H9 (cell line): ENCODE measurements around the gene JADE2. TPM values are rescaled to one million over a fixed set of nuclear protein-coding genes. Genes with fewer than 3 reads are reported as not detected.

Source experiments
- DNase-seq: peaks from one replicate; pipeline ENCODE4 v3.0.0-alpha.2; 2017
- H2AFZ ChIP-seq: one replicate; pipeline ENCODE4 v1.6.1; 2013; ENCODE audit warnings: mild to moderate bottlenecking, low read length, control low read depth, moderate library complexity
- H2AK5ac ChIP-seq: 2 replicates; pipeline ENCODE4 v1.6.1; 2013; ENCODE audit warnings: low read length, control low read depth, mixed read lengths; ENCODE audit not compliant: insufficient read length
- H2BK120ac ChIP-seq: one replicate; pipeline ENCODE4 v1.6.1; 2013; ENCODE audit warnings: low read depth, mild to moderate bottlenecking, low read length, control low read depth, inconsistent platforms; ENCODE audit not compliant: poor library complexity, severe bottlenecking
- H2BK12ac ChIP-seq: 2 replicates; pipeline ENCODE4 v1.6.1; 2013; ENCODE audit warnings: low read length, control low read depth, mixed read lengths, low read depth; ENCODE audit not compliant: insufficient read length
- H2BK15ac ChIP-seq: 2 replicates; pipeline ENCODE4 v1.6.1; 2013; ENCODE audit warnings: low read depth, low read length, control low read depth
- H2BK20ac ChIP-seq: one replicate; pipeline ENCODE4 v1.6.1; 2013; ENCODE audit warnings: low read depth, mild to moderate bottlenecking, low read length, control low read depth, inconsistent platforms; ENCODE audit not compliant: poor library complexity, severe bottlenecking
- H2BK5ac ChIP-seq: 2 replicates; pipeline ENCODE4 v1.6.1; 2013; ENCODE audit warnings: low read length, control low read depth, mixed read lengths; ENCODE audit not compliant: insufficient read length
- H3K14ac ChIP-seq: 2 replicates; pipeline ENCODE4 v1.6.1; 2013; ENCODE audit warnings: low read length, control low read depth; ENCODE audit not compliant: insufficient read depth
- H3K18ac ChIP-seq: 2 replicates; pipeline ENCODE4 v1.6.1; 2013; ENCODE audit warnings: low read depth, mild to moderate bottlenecking, mixed read lengths, low read length, control low read depth; ENCODE audit not compliant: insufficient read length
- H3K23ac ChIP-seq: 2 replicates; pipeline ENCODE4 v1.6.1; 2013; ENCODE audit warnings: low read length, control low read depth, mixed read lengths, low read depth; ENCODE audit not compliant: insufficient read length
- H3K23me2 ChIP-seq: 2 replicates; pipeline ENCODE4 v1.6.1; 2013; ENCODE audit warnings: low read depth, mild to moderate bottlenecking, mixed read lengths, low read length, control low read depth; ENCODE audit not compliant: insufficient read length, poor library complexity, severe bottlenecking
- H3K27ac ChIP-seq: 2 replicates; pipeline ENCODE4 v1.5.1; 2013; ENCODE audit warnings: low read length, control low read depth, mixed read lengths, low read depth; ENCODE audit not compliant: insufficient read length
- H3K27me3 ChIP-seq: 2 replicates; pipeline ENCODE4 v1.6.1; 2013; ENCODE audit warnings: low read length, control low read depth, inconsistent platforms; ENCODE audit not compliant: insufficient read depth
- H3K4ac ChIP-seq: 2 replicates; pipeline ENCODE4 v1.6.1; 2013; ENCODE audit warnings: low read depth, mild to moderate bottlenecking, control low read depth, inconsistent platforms, low read length, moderate library complexity
- H3K4me1 ChIP-seq: 2 replicates; pipeline ENCODE4 v1.6.1; 2013; ENCODE audit warnings: low read length, control low read depth, inconsistent platforms; ENCODE audit not compliant: insufficient read depth
- H3K4me2 ChIP-seq: 2 replicates; pipeline ENCODE4 v1.6.1; 2013; ENCODE audit warnings: low read length, control low read depth, mixed read lengths; ENCODE audit not compliant: insufficient read length, insufficient read depth
- H3K56ac ChIP-seq: 2 replicates; pipeline ENCODE4 v1.6.1; 2013; ENCODE audit warnings: low read depth, mild to moderate bottlenecking, mixed read lengths, low read length, control low read depth; ENCODE audit not compliant: insufficient read length
- H3K79me1 ChIP-seq: 2 replicates; pipeline ENCODE4 v1.6.1; 2013; ENCODE audit warnings: low read depth, mild to moderate bottlenecking, moderate library complexity, low read length, control low read depth, inconsistent platforms; ENCODE audit not compliant: insufficient read depth, poor library complexity, severe bottlenecking
- H3K79me2 ChIP-seq: 2 replicates; pipeline ENCODE4 v1.6.1; 2013; ENCODE audit warnings: low read length, control low read depth, inconsistent platforms; ENCODE audit not compliant: insufficient read depth
- H3K9ac ChIP-seq: 2 replicates; pipeline ENCODE4 v1.6.1; 2013; ENCODE audit warnings: low read length, control low read depth, mixed read lengths; ENCODE audit not compliant: insufficient read length; ENCODE audit errors: extremely low read depth
- H3K9me3 ChIP-seq: one replicate; pipeline ENCODE4 v1.6.1; 2013; ENCODE audit warnings: low read depth, low read length, inconsistent platforms; ENCODE audit not compliant: control insufficient read depth
- H3T11ph ChIP-seq: one replicate; pipeline ENCODE4 v1.6.1; 2013; ENCODE audit warnings: mild to moderate bottlenecking, low read length, control low read depth, inconsistent platforms
- H4K20me1 ChIP-seq: one replicate; pipeline ENCODE4 v1.6.1; 2013; ENCODE audit not compliant: control insufficient read depth, insufficient read length, insufficient read depth
- H4K5ac ChIP-seq: 2 replicates; pipeline ENCODE4 v1.6.1; 2013; ENCODE audit warnings: low read depth, mild to moderate bottlenecking, mixed read lengths, low read length, control low read depth; ENCODE audit not compliant: insufficient read length
- H4K8ac ChIP-seq: replicated peaks from 2 replicates; pipeline ENCODE4 v1.6.1; 2013; ENCODE audit warnings: low read length, control low read depth, mixed read lengths, low read depth; ENCODE audit not compliant: insufficient read length
- H4K91ac ChIP-seq: 2 replicates; pipeline ENCODE4 v1.6.1; 2013; ENCODE audit warnings: low read depth, mild to moderate bottlenecking, moderate library complexity, mixed read lengths, low read length, control low read depth; ENCODE audit not compliant: insufficient read length
- H3K27ac Mint-ChIP-seq, 3 experiments: 2 replicates in 2 of 3; 3 replicates in 1 of 3; pipeline ENCODE4 v1.8.0; 2020 to 2021; ENCODE audit warnings: mixed read lengths in 3 of 3, mild to moderate bottlenecking in 1 of 3, moderate library complexity in 1 of 3
- H3K27me3 Mint-ChIP-seq: 2 replicates; pipeline ENCODE4 v1.8.0; 2021; ENCODE audit warnings: low read depth, mild to moderate bottlenecking, moderate library complexity, mixed read lengths
- H3K36me3 Mint-ChIP-seq, 3 experiments: 2 replicates in 2 of 3; 3 replicates in 1 of 3; pipeline ENCODE4 v1.8.0; 2020 to 2021; ENCODE audit warnings: low read depth in 3 of 3, mixed read lengths in 3 of 3; ENCODE audit not compliant: insufficient read depth in 1 of 3
- H3K4me1 Mint-ChIP-seq, 2 experiments: 2 replicates each; pipeline ENCODE4 v1.8.0; 2020; ENCODE audit warnings: mixed read lengths in 2 of 2
- H3K4me3 Mint-ChIP-seq, 2 experiments: 2 replicates in 1 of 2; 3 replicates in 1 of 2; pipeline ENCODE4 v1.8.0; 2020 to 2021; ENCODE audit warnings: mild to moderate bottlenecking in 2 of 2, mixed read lengths in 2 of 2, moderate library complexity in 1 of 2
- H3K9me3 Mint-ChIP-seq, 2 experiments: 2 replicates in 1 of 2; 3 replicates in 1 of 2; pipeline ENCODE4 v1.8.0; 2020; ENCODE audit warnings: mild to moderate bottlenecking in 2 of 2, mixed read lengths in 2 of 2, moderate library complexity in 1 of 2
- CTCF ChIP-seq: fragments of 200-600 bp; sonication (generic); conservative IDR thresholded peaks from 3 replicates; pipeline ENCODE4 v1.8.0; 2021; ENCODE audit warnings: antibody characterized with exemption, mild to moderate bottlenecking
- WGBS: extraction: QIAGEN DNeasy Blood & Tissue Kit; methylation state at CpG from one replicate; pipeline ENCODE4 v1.1.7; 2013; ENCODE audit warnings: missing lambda C conversion rate, low lambda C conversion rate, mixed read lengths; ENCODE audit not compliant: insufficient read length; ENCODE audit errors: extremely low coverage; 5-methylcytosine and 5-hydroxymethylcytosine counted together
- total RNA-seq: library from RNA; stranded (reverse); gene quantifications from 2 replicates; pipeline ENCODE4 v1.2.1, GENCODE V29; 2021

Gene JADE2
- total RNA-seq, 1 experiment from 2014 or later = 99.7 TPM

GRCh38 chr5:134550271-134551214 lies 25.1 kb downstream of the JADE2 start:
- no peaks in the 10 kb centered on the region for H3K9me3 ChIP-seq

More at GRCh38 chr5:134550271-134551214, 25.1 kb downstream of the JADE2 start:
- Histone ChIP-seq H3K4me1 (no peaks in the 10 kb centered on the region; the same call in 1 of the 2 replicates), H4K5ac (no peak overlapping the region), H3K56ac (no peak overlapping the region), H4K8ac (no peak overlapping the region), H2AFZ (no peak overlapping the region), H2BK12ac (no peak overlapping the region), H4K91ac (no peak overlapping the region), H2BK15ac (no peak overlapping the region), H2BK120ac (no peak overlapping the region), H2BK20ac (no peak overlapping the region), H3K79me2 (no peaks in the 10 kb centered on the region), H3K79me1 (no peaks in the 10 kb centered on the region), H3K23ac (no peak overlapping the region), H3K27ac (no peak overlapping the region), H3K14ac (no peak overlapping the region), H3T11ph (no peak overlapping the region), H3K23me2 (no peaks in the 10 kb centered on the region), H3K18ac (no peak overlapping the region), H3K27me3 (no peaks in the 10 kb centered on the region), H2BK5ac (no peak overlapping the region), H3K9ac (no peak overlapping the region), H4K20me1 (no peaks in the 10 kb centered on the region), H3K4ac (no peak overlapping the region), H3K4me2 (no peak overlapping the region), H2AK5ac (no peak overlapping the region)
- no CpG with 5 or more reads among the region's 13 CpGs for WGBS
- Mint-ChIP-seq H3K27ac (peak overlapping the region; percentile 74 to 89 (median 82); a peak in 5 of 7 replicates), H3K4me3 (no peak overlapping the region), H3K27me3 (peaks cover 1% of the 10 kb centered on the region; the same call in 1 of the 2 replicates), H3K36me3 (peaks cover 4 to 84% (median 56%) of the 10 kb centered on the region in 3 experiments; a peak in 6 of 7 replicates), H3K9me3 (no peaks in the 10 kb centered on the region), H3K4me1 (peaks cover 30% of the 10 kb centered on the region in 2 experiments)
- no peak for DNase-seq
- no peak for TF ChIP-seq CTCF
